HG03432 (cell line): Measurements from ENCODE around the gene ZNF682.
A peak's percentile ranks its signal among the peaks of the same experiment; 100 is the strongest.
"Not testable (repeated sequence)": the region's sequence is repeated elsewhere in the genome, so short reads cannot be mapped to it uniquely, and the experiment has no call there.

Experiments used
- ATAC-seq: cut with Tn5 transposase; IDR thresholded peaks from one replicate; pipeline ENCODE4 v1.9.1; 2021; ENCODE audit warnings: mild to moderate bottlenecking, moderate library complexity; ENCODE audit not compliant: unreplicated experiment

Gene ZNF682

GRCh38 chr19:20039203-20039723, at the start of gene ZNF682:
TSS of gene ZNF682 (minus strand) at chr19:20039505. CDS start at chr19:20039345, 160 bp downstream.
- ATAC-seq, result peak; percentile 98

GRCh38 chr19:20082876-20083275, 43.6 kb upstream of the ZNF682 start:
- ATAC-seq, result not testable (repeated sequence)

- ATAC-seq, result not testable (repeated sequence)
Observed at GRCh38 chr19:20082232-20082833, 43.0 kb upstream of the ZNF682 start.

GRCh38 chr19:20080656-20081055, 41.4 kb upstream of the ZNF682 start:
- no peak for ATAC-seq

- ATAC-seq, result no peak
Observed at GRCh38 chr19:20079476-20079875, 40.2 kb upstream of the ZNF682 start.

GRCh38 chr19:20078581-20079031, 39.3 kb upstream of the ZNF682 start:
- peak; percentile 9 for ATAC-seq

GRCh38 chr19:20077791-20078463, 38.6 kb upstream of the ZNF682 start, which contains the start of gene ZNF90:
TSS of gene ZNF90 (plus strand) at chr19:20078000. CDS start at chr19:20078133, 133 bp downstream.
- ATAC-seq, result peak; percentile 93

- ATAC-seq, result no peak
Observed at GRCh38 chr19:20072936-20073335, 33.6 kb upstream of the ZNF682 start.

- no peak for ATAC-seq
Observed at GRCh38 chr19:20070691-20071090, 31.4 kb upstream of the ZNF682 start.

- not testable (repeated sequence) for ATAC-seq
Observed at GRCh38 chr19:20068559-20068958, 29.3 kb upstream of the ZNF682 start.

- no peak for ATAC-seq
Observed at GRCh38 chr19:20067943-20068342, 28.6 kb upstream of the ZNF682 start.

GRCh38 chr19:20066861-20067260, 27.6 kb upstream of the ZNF682 start:
- ATAC-seq, result no peak

GRCh38 chr19:20060282-20060681, 21.0 kb upstream of the ZNF682 start:
- ATAC-seq, result no peak

- not testable (repeated sequence) for ATAC-seq
Observed at GRCh38 chr19:20058738-20059137, 19.4 kb upstream of the ZNF682 start.

- peak; percentile 96 for ATAC-seq
Observed at GRCh38 chr19:20051841-20052768, 12.8 kb upstream of the ZNF682 start.

GRCh38 chr19:20045742-20046141, 6.4 kb upstream of the ZNF682 start:
- not testable (repeated sequence) for ATAC-seq

GRCh38 chr19:20044663-20045062, 5.4 kb upstream of the ZNF682 start:
- no peak for ATAC-seq

GRCh38 chr19:20038358-20039202, 725 bp downstream of the ZNF682 start:
- peak; percentile 4 for ATAC-seq

- no peak for ATAC-seq
Observed at GRCh38 chr19:20035935-20036334, 3.4 kb downstream of the ZNF682 start.

- ATAC-seq, result no peak
Observed at GRCh38 chr19:20028611-20029010, 10.7 kb downstream of the ZNF682 start.
